Transverse colon (tissue), 4 donors: ENCODE data around the gene ASIP. TPM values are rescaled to one million over a fixed set of nuclear protein-coding genes. Genes with fewer than 3 reads are reported as not detected.
"Not testable (repeated sequence)": the region's sequence is repeated elsewhere in the genome, so short reads cannot be mapped to it uniquely, and the experiment has no call there.

Experiments
- DNase-seq: peaks from one replicate; pipeline ENCODE4 v3.0.0-alpha.2; 2019
- H3K27ac ChIP-seq, 4 donors: fragments of 200-600 bp; sonication (generic); 2 replicates each; pipeline ENCODE4 v1.5.1; 2016 to 2018; ENCODE audit warnings: inconsistent platforms in 4 of 4
- H3K27me3 ChIP-seq: fragments of 200-600 bp; sonication (generic); 2 replicates; pipeline ENCODE4 v1.5.1; 2017; ENCODE audit warnings: inconsistent platforms
- H3K36me3 ChIP-seq, 4 donors: fragments of 200-600 bp; sonication (generic); 2 replicates each; pipeline ENCODE4 v1.5.1; 2017 to 2019; ENCODE audit warnings: inconsistent platforms in 4 of 4
- H3K4me1 ChIP-seq, 4 donors: fragments of 200-600 bp; sonication (generic); 2 replicates each; pipeline ENCODE4 v1.5.1; 2017 to 2020; ENCODE audit warnings: inconsistent platforms in 4 of 4
- H3K4me3 ChIP-seq, 4 donors: fragments of 200-600 bp; sonication (generic); 1 replicate in 1 of 4; 2 replicates in 3 of 4; pipeline versions ENCODE4 v1.5.1 to v1.6.1; 2017 to 2019; ENCODE audit warnings: inconsistent platforms in 4 of 4
- H3K9me3 ChIP-seq, 2 donors: fragments of 200-600 bp; sonication (generic); 2 replicates each; pipeline ENCODE4 v1.5.1; 2017 to 2019; ENCODE audit warnings: inconsistent platforms in 2 of 2
- EP300 ChIP-seq: sonication (generic); formaldehyde crosslinking; IDR thresholded peaks from one replicate; pipeline ENCODE4 v1.6.1; 2017; ENCODE audit warnings: antibody characterized with exemption, low read depth
- POLR2A ChIP-seq: fragments of 450-650 bp; IDR thresholded peaks from one replicate; pipeline ENCODE4 v1.6.1; 2016; ENCODE audit warnings: antibody characterized with exemption, mild to moderate bottlenecking, moderate library complexity
- POLR2AphosphoS5 ChIP-seq, 3 donors: sonication (generic); formaldehyde crosslinking; IDR thresholded peaks; one replicate each; pipeline ENCODE4 v1.6.1; 2016; ENCODE audit warnings: antibody characterized with exemption in 3 of 3
- WGBS, 2 donors: methylation state at CpG; one replicate each; pipeline ENCODE4 v1.1.5; 2018; ENCODE audit warnings: low coverage in 1 of 2; 5-methylcytosine and 5-hydroxymethylcytosine counted together
- in situ Hi-C, 4 donors: fragments of 200-750 bp; cut with MboI; loops; one replicate each; pipeline versions ENCODE4 v1.15.0 to v1.15.1; 2017; ENCODE audit warnings: low sequenced_read_pairs in 3 of 4, low pct_ligation_motif_present in 1 of 4, low pct_unique_long_range_greater_than_20kb in 1 of 4
- intact Hi-C: fragments of 100-400 bp; cut with DNase I; formaldehyde crosslinking; loops from one replicate; pipeline ENCODE4 v1.15.1; 2023; ENCODE audit warnings: low total_unique reads
- total RNA-seq, 4 donors: library from RNA; depleted of rRNA; stranded (reverse); fragments of >200 nt; gene quantifications; one replicate each; pipeline ENCODE4 v1.1.0, GENCODE V29; 2016
- TF ChIP-seq, protein P1 (sequence below), 5 experiments: fragments of 200-600 bp in 3 of 5; fragments of 450-650 bp in 2 of 5; sonication (generic) in 3 of 5; IDR thresholded peaks; 1 replicate in 2 of 5; 2 replicates in 3 of 5; pipeline ENCODE4 v1.5.1; 2016 to 2017; ENCODE audit warnings: antibody characterized with exemption in 5 of 5, inconsistent platforms in 3 of 5, mild to moderate bottlenecking in 2 of 5, moderate library complexity in 1 of 5

The ASIP gene
- total RNA-seq, 4 donors from 2014 or later, result not detected

DNA sequence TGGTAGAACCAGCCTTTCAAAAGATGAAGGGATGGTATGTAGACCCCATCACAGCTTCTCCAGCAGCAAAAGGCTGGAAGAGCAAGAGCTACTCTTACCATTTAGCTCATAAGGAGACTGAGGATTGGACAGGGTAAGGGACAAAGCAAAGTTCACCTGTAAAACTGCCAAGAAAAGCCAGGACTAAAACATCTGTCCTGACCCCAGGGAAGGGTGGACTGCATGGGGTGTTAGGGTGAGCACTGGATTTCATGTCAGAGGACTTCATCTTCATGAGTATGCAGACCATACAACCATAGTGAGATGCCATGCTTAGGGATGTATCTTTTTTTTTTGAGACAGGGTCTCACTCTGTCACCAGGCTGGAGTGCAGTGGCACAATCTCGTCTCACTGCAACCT is 42.6 kb downstream of the ASIP start:
- no peaks in the 10 kb centered on the region for H3K9me3 ChIP-seq
- no peaks in the 10 kb centered on the region for H3K4me1 ChIP-seq
- no peaks in the 10 kb centered on the region for H3K27me3 ChIP-seq
- in situ Hi-C loops (no loop called here), intact Hi-C loops (no loop called here)
- DNase-seq, result no peak
- 100% methylated on average over 1 of the region's 1 CpG; no CpG with 5 or more reads in 1 of the 2 donors for WGBS, 2 donors
- no peak overlapping the region for H3K4me3 ChIP-seq
- peaks cover 0 to 18% (median 4%) of the 10 kb centered on the region in 4 donors for H3K36me3 ChIP-seq
- no peak overlapping the region for H3K27ac ChIP-seq
- TF ChIP-seq EP300 (no peak), POLR2AphosphoS5 (IDR thresholded peaks at IDR 0.05) (no peak), POLR2A (no peak)
- TF ChIP-seq, protein P1, sequence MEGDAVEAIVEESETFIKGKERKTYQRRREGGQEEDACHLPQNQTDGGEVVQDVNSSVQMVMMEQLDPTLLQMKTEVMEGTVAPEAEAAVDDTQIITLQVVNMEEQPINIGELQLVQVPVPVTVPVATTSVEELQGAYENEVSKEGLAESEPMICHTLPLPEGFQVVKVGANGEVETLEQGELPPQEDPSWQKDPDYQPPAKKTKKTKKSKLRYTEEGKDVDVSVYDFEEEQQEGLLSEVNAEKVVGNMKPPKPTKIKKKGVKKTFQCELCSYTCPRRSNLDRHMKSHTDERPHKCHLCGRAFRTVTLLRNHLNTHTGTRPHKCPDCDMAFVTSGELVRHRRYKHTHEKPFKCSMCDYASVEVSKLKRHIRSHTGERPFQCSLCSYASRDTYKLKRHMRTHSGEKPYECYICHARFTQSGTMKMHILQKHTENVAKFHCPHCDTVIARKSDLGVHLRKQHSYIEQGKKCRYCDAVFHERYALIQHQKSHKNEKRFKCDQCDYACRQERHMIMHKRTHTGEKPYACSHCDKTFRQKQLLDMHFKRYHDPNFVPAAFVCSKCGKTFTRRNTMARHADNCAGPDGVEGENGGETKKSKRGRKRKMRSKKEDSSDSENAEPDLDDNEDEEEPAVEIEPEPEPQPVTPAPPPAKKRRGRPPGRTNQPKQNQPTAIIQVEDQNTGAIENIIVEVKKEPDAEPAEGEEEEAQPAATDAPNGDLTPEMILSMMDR (IDR thresholded peaks at IDR 0.05), result no peak

DNA sequence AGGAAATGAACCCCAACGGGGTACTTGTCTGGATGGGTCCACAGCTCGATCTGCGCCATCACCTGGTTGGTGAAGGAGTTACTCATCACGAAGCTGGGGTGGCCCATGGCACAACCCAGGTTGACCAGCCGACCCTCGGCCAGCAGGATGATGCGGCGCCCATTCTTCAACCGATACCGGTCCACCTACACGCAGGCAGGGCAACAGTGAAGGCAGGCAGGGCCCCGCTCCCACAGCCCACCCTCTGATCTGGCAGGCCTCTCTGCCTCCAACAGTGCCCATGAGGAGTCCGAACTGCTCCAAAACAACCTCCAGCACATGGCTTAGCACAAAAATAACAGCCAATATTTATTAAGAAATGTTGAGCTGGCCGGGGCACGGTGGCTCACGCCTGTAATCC is 44.2 kb downstream of the ASIP start:
- no peaks in the 10 kb centered on the region for H3K4me1 ChIP-seq
- H3K9me3 ChIP-seq, result no peaks in the 10 kb centered on the region
- H3K27me3 ChIP-seq, result no peaks in the 10 kb centered on the region
- H3K4me3 ChIP-seq, result no peak overlapping the region
- intact Hi-C loops, result no loop called here
- in situ Hi-C loops, result no loop called here
- peaks cover 0 to 16% (median 4%) of the 10 kb centered on the region in 4 donors for H3K36me3 ChIP-seq
- 96 to 100% methylated on average over 3 to 16 of the region's 16 CpGs for WGBS, 2 donors
- no peak for TF ChIP-seq POLR2AphosphoS5 (IDR thresholded peaks at IDR 0.05)
- TF ChIP-seq EP300, result no peak
- TF ChIP-seq POLR2A, result no peak
- TF ChIP-seq, protein P1 (IDR thresholded peaks at IDR 0.05), result no peak
- no peak overlapping the region for H3K27ac ChIP-seq
- DNase-seq, result no peak

DNA sequence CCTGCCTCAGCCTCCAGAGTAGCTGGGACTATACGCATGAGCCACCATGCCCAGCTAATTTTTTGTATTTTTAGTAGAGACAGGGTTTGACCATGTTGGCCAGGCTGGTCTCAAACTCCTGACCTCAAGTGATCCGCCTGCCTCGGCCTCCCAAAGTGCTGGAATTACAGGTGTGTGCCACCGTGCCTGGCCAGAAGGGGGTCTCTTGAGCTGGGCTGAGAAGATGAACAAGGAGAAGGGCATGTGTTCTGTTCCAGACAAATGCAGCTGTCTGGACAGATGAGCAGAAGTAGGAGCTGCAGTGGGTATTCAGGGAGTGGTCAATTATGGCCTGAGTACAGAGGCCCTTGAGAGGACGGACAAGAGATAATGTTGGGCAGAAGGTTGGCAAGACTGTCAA is 46.3 kb downstream of the ASIP start:
- H3K36me3 ChIP-seq, H3K27me3 ChIP-seq, intact Hi-C loops, in situ Hi-C loops, H3K27ac ChIP-seq, DNase-seq, H3K4me3 ChIP-seq, H3K9me3 ChIP-seq, H3K4me1 ChIP-seq: not testable (repeated sequence)
- 83 to 97% methylated on average over 1 to 5 of the region's 5 CpGs for WGBS, 2 donors

DNA sequence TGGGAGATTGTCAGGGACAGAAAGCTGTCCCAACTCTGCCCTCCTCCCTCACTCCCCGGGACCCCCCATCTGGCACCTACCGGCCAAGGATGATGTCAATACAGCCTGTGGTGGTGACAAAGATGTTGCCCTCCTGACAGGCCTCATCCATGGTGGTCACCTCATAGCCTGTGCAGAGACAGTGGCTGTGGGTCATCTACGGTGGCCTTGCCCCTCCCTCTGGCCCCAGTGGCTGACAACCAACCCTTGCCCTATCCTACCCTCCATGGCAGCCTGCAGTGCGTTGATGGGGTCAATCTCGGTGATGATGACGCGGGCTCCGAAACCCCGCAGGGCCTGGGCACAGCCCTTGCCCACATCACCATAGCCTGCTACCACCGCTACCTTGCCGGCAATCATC is 49.2 kb downstream of the ASIP start:
- no peaks in the 10 kb centered on the region for H3K4me1 ChIP-seq
- intact Hi-C loops, result no loop called here
- WGBS, 2 donors, result 97 to 100% methylated on average over 2 to 11 of the region's 11 CpGs
- TF ChIP-seq POLR2AphosphoS5 (IDR thresholded peaks at IDR 0.05), result no peak
- TF ChIP-seq EP300, result no peak
- no peak for TF ChIP-seq POLR2A
- TF ChIP-seq, protein P1 (IDR thresholded peaks at IDR 0.05), result no peak
- in situ Hi-C loops, result no loop called here
- H3K4me3 ChIP-seq, result no peak overlapping the region
- no peaks in the 10 kb centered on the region for H3K27me3 ChIP-seq
- H3K9me3 ChIP-seq, result no peaks in the 10 kb centered on the region
- H3K27ac ChIP-seq, result no peak overlapping the region
- no peak for DNase-seq
- H3K36me3 ChIP-seq, result no peaks in the 10 kb centered on the region

DNA sequence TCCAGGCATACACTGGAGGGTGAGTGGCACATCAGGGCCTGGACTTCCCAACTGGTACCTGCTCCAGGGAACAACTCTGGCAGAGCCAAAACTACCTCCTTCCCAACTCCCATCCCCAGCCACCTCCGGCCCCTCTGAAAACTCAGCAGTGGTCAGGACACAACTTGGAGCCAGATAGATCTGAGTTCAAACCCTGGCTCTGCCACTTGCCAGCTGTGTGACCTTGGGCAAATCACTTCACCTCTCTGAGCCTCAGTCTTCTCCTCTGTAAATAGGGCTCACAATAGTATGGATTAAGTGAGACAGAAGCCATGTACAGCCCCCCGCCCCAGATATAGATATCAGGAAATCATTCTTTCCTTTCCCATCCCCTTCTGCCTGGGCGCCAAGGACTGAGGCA is 51.3 kb downstream of the ASIP start:
- Histone ChIP-seq H3K9me3 (no peaks in the 10 kb centered on the region), H3K4me1 (no peaks in the 10 kb centered on the region), H3K36me3 (no peaks in the 10 kb centered on the region), H3K4me3 (no peak overlapping the region), H3K27me3 (no peaks in the 10 kb centered on the region), H3K27ac (no peak overlapping the region)
- in situ Hi-C loops (no loop called here), intact Hi-C loops (no loop called here)
- TF ChIP-seq POLR2AphosphoS5 (IDR thresholded peaks at IDR 0.05) (no peak), EP300 (no peak), POLR2A (no peak)
- TF ChIP-seq, protein P1 (IDR thresholded peaks at IDR 0.05), result no peak
- no peak for DNase-seq
- WGBS, 2 donors, result 96 to 100% methylated on average over 1 to 3 of the region's 3 CpGs
